Neural crest cell (in vitro differentiated cells): Measurements from ENCODE around the gene KCNK3. TPM values are rescaled to one million over a fixed set of nuclear protein-coding genes. Genes with fewer than 3 reads are reported as not detected.
"Not testable (repeated sequence)": the region's sequence is repeated elsewhere in the genome, so short reads cannot be mapped to it uniquely, and the experiment has no call there.

Experiments used
- DNase-seq: peaks from one replicate; pipeline ENCODE4 v3.0.0; 2021; ENCODE audit warnings: low read depth, mixed read lengths, low spot score
- H3K27ac Mint-ChIP-seq: one replicate; pipeline ENCODE4 v1.8.0; 2021; ENCODE audit warnings: mild to moderate bottlenecking, mixed read lengths; ENCODE audit not compliant: unreplicated experiment
- H3K27me3 Mint-ChIP-seq: 2 replicates; pipeline ENCODE4 v1.8.0; 2021; ENCODE audit warnings: low read depth, mild to moderate bottlenecking, mixed read lengths
- H3K36me3 Mint-ChIP-seq: 2 replicates; pipeline ENCODE4 v1.8.0; 2021; ENCODE audit warnings: low read depth, mild to moderate bottlenecking, mixed read lengths
- H3K4me1 Mint-ChIP-seq: 2 replicates; pipeline ENCODE4 v1.8.0; 2021; ENCODE audit warnings: mixed read lengths
- H3K4me3 Mint-ChIP-seq: one replicate; pipeline ENCODE4 v1.8.0; 2021; ENCODE audit warnings: mild to moderate bottlenecking, mixed read lengths
- H3K9me3 Mint-ChIP-seq: 2 replicates; pipeline ENCODE4 v1.8.0; 2021; ENCODE audit warnings: mixed read lengths
- total RNA-seq: library from RNA; stranded (reverse); gene quantifications from 2 replicates; pipeline ENCODE4 v1.2.1, GENCODE V29; 2021
- TF ChIP-seq, protein P1 (sequence below): fragments of 200-600 bp; sonication (generic); conservative IDR thresholded peaks from 2 replicates; pipeline ENCODE4 v1.5.0; 2021; ENCODE audit warnings: antibody characterized with exemption, mild to moderate bottlenecking

The KCNK3 gene
- total RNA-seq, 1 donor from 2014 or later, result 0.58 TPM

DNA sequence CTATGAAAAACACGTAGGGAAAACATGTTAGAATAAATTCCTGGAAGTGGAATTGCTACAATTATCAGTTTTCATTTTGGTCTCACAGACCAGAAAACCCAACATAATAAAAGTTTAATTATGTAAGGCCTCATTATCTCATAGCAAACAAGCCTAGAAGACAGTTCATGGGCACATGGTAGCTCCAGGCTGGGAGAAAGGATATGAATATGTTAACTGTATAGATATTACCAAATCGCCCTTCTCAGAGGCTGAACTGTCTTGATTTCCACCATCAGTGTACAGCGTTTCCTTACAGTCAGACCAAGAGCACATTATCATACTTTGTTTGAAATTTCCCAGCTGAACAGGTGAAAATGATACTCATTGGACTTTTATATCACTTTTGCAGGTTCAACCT is 54.4 kb downstream of the KCNK3 start:
- DNase-seq, result no peak
- Mint-ChIP-seq H3K27ac (no peak overlapping the region), H3K4me1 (peaks cover 17% of the 10 kb centered on the region), H3K9me3 (no peaks in the 10 kb centered on the region), H3K36me3 (peaks cover 3% of the 10 kb centered on the region), H3K4me3 (no peak overlapping the region), H3K27me3 (no peaks in the 10 kb centered on the region)
- TF ChIP-seq, protein P1, sequence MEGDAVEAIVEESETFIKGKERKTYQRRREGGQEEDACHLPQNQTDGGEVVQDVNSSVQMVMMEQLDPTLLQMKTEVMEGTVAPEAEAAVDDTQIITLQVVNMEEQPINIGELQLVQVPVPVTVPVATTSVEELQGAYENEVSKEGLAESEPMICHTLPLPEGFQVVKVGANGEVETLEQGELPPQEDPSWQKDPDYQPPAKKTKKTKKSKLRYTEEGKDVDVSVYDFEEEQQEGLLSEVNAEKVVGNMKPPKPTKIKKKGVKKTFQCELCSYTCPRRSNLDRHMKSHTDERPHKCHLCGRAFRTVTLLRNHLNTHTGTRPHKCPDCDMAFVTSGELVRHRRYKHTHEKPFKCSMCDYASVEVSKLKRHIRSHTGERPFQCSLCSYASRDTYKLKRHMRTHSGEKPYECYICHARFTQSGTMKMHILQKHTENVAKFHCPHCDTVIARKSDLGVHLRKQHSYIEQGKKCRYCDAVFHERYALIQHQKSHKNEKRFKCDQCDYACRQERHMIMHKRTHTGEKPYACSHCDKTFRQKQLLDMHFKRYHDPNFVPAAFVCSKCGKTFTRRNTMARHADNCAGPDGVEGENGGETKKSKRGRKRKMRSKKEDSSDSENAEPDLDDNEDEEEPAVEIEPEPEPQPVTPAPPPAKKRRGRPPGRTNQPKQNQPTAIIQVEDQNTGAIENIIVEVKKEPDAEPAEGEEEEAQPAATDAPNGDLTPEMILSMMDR, result no peak

DNA sequence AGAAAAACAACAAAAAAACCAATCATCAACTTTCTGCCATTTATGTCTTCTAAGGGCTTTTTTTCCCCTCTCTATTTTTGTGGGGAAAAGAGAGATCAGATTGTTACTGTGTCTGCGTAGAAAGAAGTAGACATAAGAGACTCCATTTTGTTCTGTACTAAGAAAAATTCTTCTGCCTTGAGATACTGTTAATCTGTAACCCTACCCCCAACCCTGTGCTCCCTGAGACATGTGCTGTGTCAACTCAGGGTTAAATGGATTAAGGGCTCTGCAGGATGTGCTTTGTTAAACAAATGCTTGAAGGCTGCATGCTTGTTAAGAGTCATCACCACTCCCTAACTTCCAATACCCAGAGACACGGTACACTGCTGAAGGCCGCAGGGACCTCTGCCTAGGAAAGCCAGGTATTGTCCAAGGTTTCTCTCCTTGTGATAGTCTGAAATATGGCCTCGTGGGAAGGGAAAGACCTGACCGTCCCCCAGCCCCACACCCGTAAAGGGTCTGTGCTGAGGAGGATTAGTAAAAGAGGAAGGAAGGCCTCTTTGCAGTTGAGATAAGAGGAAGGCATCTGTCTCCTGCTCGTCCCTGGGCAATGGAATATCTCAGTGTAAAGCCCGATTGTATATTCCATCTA is 57.4 kb downstream of the KCNK3 start:
- not testable (repeated sequence) for H3K27me3 Mint-ChIP-seq, H3K36me3 Mint-ChIP-seq, H3K9me3 Mint-ChIP-seq, DNase-seq
- Mint-ChIP-seq H3K27ac (peak overlapping the region; percentile 63), H3K4me1 (peaks cover 26% of the 10 kb centered on the region), H3K4me3 (peak overlapping the region; percentile 28)

DNA sequence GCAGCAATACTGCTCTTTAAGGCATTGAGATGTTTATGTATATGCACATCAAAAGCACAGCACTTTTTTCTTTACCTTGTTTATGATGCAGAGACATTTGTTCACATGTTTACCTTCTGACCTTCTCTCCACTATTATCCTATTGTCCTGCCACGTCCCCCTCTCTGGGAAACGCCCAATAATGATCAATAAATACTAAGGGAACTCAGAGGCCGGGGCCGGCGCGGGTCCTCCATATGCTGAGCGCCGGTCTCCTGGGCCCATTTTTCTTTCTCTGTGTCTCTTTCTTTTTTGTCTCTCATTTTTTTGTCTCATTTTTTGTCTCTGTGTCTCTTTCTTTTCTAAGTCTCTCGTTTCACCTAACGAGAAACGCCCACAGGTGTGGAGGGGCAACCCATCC is 57.9 kb downstream of the KCNK3 start:
- H3K36me3 Mint-ChIP-seq, H3K27ac Mint-ChIP-seq, H3K9me3 Mint-ChIP-seq, H3K4me3 Mint-ChIP-seq, DNase-seq, H3K27me3 Mint-ChIP-seq: not testable (repeated sequence)
- H3K4me1 Mint-ChIP-seq, result peaks cover 26% of the 10 kb centered on the region

DNA sequence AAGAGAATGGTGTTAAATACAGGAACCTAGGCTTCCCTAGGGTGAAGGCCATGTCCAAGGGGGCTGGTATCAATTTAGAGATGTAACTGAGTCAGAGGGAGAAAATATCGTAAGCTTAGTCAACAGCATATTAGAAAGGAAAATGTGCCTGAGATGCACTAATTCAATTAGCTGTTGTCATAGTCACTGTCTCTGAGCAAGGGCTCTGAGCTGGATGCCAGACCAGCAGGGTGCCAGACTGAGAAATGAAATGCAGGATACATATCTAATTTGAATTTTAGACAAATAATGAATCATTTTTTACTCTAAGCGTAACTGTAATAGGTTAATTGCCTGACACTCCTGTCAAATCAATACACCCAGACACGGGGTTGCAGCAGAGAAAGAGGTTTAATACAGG is 60.1 kb downstream of the KCNK3 start:
- no peaks in the 10 kb centered on the region for H3K27me3 Mint-ChIP-seq
- H3K4me1 Mint-ChIP-seq, result peaks cover 36% of the 10 kb centered on the region
- DNase-seq, result no peak
- H3K27ac Mint-ChIP-seq, result no peak overlapping the region
- peaks cover 3% of the 10 kb centered on the region for H3K36me3 Mint-ChIP-seq
- TF ChIP-seq, protein P1, result no peak
- no peaks in the 10 kb centered on the region for H3K9me3 Mint-ChIP-seq
- no peak overlapping the region for H3K4me3 Mint-ChIP-seq

DNA sequence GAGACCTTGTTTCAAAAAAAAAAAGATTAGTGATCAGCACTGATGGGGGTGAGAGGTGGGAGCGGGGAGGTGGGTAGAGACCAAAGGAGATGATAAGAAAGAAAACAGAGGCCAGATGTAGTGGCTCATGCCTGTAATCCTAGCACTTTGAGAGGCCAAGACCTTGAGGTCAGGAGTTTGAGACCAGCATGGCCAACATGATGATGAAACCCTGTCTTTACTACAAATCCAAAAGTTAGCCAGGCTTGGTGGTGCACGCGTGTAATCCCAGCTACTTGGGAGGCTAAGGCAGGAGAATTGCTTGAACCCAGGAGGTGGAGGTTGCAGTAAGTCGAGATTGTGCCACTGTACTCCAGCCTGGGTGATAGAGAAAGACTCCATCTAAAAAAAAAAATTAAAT is 62.0 kb downstream of the KCNK3 start:
- H3K9me3 Mint-ChIP-seq, result no peaks in the 10 kb centered on the region
- peaks cover 49% of the 10 kb centered on the region for H3K4me1 Mint-ChIP-seq
- no peak overlapping the region for H3K27ac Mint-ChIP-seq
- peaks cover 3% of the 10 kb centered on the region for H3K36me3 Mint-ChIP-seq
- TF ChIP-seq, protein P1, result no peak
- H3K27me3 Mint-ChIP-seq, result no peaks in the 10 kb centered on the region
- no peak for DNase-seq
- H3K4me3 Mint-ChIP-seq, result no peak overlapping the region

DNA sequence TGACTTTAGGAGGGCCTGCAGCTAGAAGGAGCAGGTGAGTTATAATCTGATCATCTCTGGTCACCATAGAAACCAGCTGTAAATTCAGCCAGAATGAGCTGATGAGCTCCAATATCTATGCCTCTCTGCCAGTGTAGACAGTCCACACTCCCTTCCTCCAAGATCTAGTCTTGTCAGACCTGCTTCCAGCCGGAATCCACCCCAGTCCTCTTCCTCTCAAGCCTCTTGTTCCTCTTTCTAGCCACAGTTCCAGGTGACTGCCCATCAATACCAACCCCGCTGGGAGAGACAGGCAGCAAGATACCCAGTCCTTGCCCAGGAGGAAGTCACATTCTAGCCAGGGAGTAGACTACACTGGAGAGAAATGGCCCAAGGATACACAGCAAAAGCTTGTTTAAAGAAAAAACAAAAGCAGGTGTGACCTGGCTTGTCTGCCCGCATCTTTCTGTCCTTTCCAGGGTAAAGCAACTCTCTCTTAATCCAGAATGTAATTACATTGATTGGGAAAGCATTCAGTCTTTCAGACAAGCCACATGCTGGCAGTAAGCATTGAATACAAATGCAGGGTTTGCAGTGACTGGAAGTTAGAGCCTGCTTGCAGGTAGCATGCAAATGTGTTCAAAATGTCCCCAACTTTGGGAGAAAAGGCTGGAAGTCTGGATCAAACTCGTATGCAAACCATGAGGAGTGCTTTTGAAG is 62.6 kb downstream of the KCNK3 start:
- Mint-ChIP-seq H3K9me3 (no peaks in the 10 kb centered on the region), H3K4me3 (no peak overlapping the region), H3K27me3 (no peaks in the 10 kb centered on the region), H3K36me3 (peaks cover 3% of the 10 kb centered on the region), H3K27ac (peak overlapping the region; percentile 72), H3K4me1 (peaks cover 44% of the 10 kb centered on the region)
- TF ChIP-seq, protein P1, result no peak
- DNase-seq, result no peak
